HepG2 (cell line): ENCODE measurements around the gene DPH2. TPM values are rescaled to one million over a fixed set of nuclear protein-coding genes. Genes with fewer than 3 reads are reported as not detected.
A peak's percentile ranks its signal among the peaks of the same experiment; 100 is the strongest.

ENCODE experiments used
- AFF4 ChIP-seq: sonication (generic); formaldehyde crosslinking; IDR thresholded peaks from 2 replicates; pipeline ENCODE4 v1.4.0; 2020; ENCODE audit warnings: missing genetic modification reagents
- CHD4 ChIP-seq: fragments of 200-600 bp; sonication (generic); IDR thresholded peaks from 2 replicates; pipeline ENCODE4 v1.7.0; 2017; ENCODE audit warnings: mild to moderate bottlenecking, low read length, borderline replicate concordance
- HDAC2 ChIP-seq: sonication (generic); formaldehyde crosslinking; IDR thresholded peaks from 2 replicates; pipeline ENCODE4 v1.4.0; 2020; ENCODE audit warnings: missing genetic modification reagents
- KAT8 ChIP-seq: IDR thresholded peaks from 2 replicates; pipeline ENCODE4 v1.6.1; 2016; ENCODE audit warnings: missing genetic modification reagents, missing compliant biosample characterization
- MED13 ChIP-seq: sonication (generic); formaldehyde crosslinking; IDR thresholded peaks from 2 replicates; pipeline ENCODE4 v1.5.0; 2020; ENCODE audit warnings: missing genetic modification reagents
- REST ChIP-seq, 2 experiments: IDR thresholded peaks; 2 replicates each; pipeline ENCODE4 v1.6.1; 2011 to 2012; ENCODE audit warnings: low read length in 2 of 2, borderline replicate concordance in 1 of 2, low read depth in 1 of 2, mild to moderate bottlenecking in 1 of 2, moderate library complexity in 1 of 2
- THRA ChIP-seq: sonication (generic); formaldehyde crosslinking; IDR thresholded peaks from 2 replicates; pipeline ENCODE4 v1.4.0; 2020; ENCODE audit warnings: missing genetic modification reagents, borderline replicate concordance
- ZEB1 ChIP-seq: IDR thresholded peaks from 2 replicates; pipeline ENCODE4 v1.6.1; 2012; ENCODE audit warnings: mild to moderate bottlenecking, low read depth, inconsistent platforms; ENCODE audit not compliant: insufficient replicate concordance
- ZHX1 ChIP-seq: sonication (generic); formaldehyde crosslinking; IDR thresholded peaks from 2 replicates; pipeline ENCODE4 v1.8.1; 2022; ENCODE audit warnings: low read depth, mild to moderate bottlenecking, missing genetic modification reagents
- ZNF3 ChIP-seq: IDR thresholded peaks from 2 replicates; pipeline ENCODE4 v1.7.0; 2017; ENCODE audit warnings: inconsistent platforms
- ZNF33A ChIP-seq: sonication (generic); formaldehyde crosslinking; IDR thresholded peaks from 2 replicates; pipeline ENCODE4 v1.5.1; 2020; ENCODE audit warnings: missing genetic modification reagents, mild to moderate bottlenecking, moderate library complexity, borderline replicate concordance
- ZNF441 ChIP-seq: sonication (generic); formaldehyde crosslinking; IDR thresholded peaks from 2 replicates; pipeline ENCODE4 v1.7.0; 2021; ENCODE audit warnings: missing genetic modification reagents, borderline replicate concordance
- ZNF678 ChIP-seq: sonication (generic); formaldehyde crosslinking; IDR thresholded peaks from 2 replicates; pipeline ENCODE4 v1.4.0; 2020; ENCODE audit warnings: mild to moderate bottlenecking, missing genetic modification reagents
- ZSCAN9 ChIP-seq: IDR thresholded peaks from 2 replicates; pipeline ENCODE4 v1.6.1; 2016; ENCODE audit warnings: borderline replicate concordance
- polyA plus RNA-seq, 8 experiments: library from polyadenylated mRNA; depleted of rRNA in 3 of 8; stranded (reverse) in 7 of 8; unstranded in 1 of 8; fragments of >200 nt; fragmentation: Illumina TruSeq in 4 of 8; extraction: Trizol in 4 of 8; gene quantifications; 2 replicates each; pipeline versions ENCODE4 v1.2.1 to v1.2.3, GENCODE V29; 2011 to 2016; ENCODE audit warnings: low read depth in 4 of 8, missing spikeins in 1 of 8, mixed read lengths in 1 of 8; ENCODE audit not compliant: insufficient read depth in 1 of 8
- total RNA-seq, 5 experiments: library from RNA; depleted of rRNA; stranded (reverse); fragments of >200 nt; fragmentation: Illumina TruSeq; extraction: Trizol; gene quantifications; 2 replicates each; pipeline ENCODE4 v1.2.3, GENCODE V29; 2016; ENCODE audit warnings: low read depth in 1 of 5

The DPH2 gene
- total and polyA plus RNA-seq, 2 of the 13 experiments (the other 11 are each of a cell fraction or from before 2014, with no cell fraction given) = 32.2 to 38.3 TPM

GRCh38 chr1:43991476-43992231, 21.8 kb downstream of the DPH2 start, which contains the start of gene CCDC24 (continued):
- TF ChIP-seq MED13 (CRISPR knock-in tag) (no peak), ZHX1 (CRISPR knock-in tag) (no peak), ZEB1 (no peak), ZNF3 (CRISPR knock-in tag) (no peak), ZNF678 (CRISPR knock-in tag) (no peak), KAT8 (peak; percentile 13; the same call in 1 of the 2 replicates), REST (IDR thresholded peaks at IDR 0.05; ENCODE audit: borderline replicate concordance in 1 of 2, low read depth in 1 of 2, low read length in 2 of 2) (no peak), ZNF441 (no peak), ZSCAN9 (no peak), THRA (CRISPR knock-in tag) (0 out of 2 replicates have a peak, but pooled peaks have one; percentile 11), AFF4 (CRISPR knock-in tag) (no peak), HDAC2 (CRISPR knock-in tag) (peak; percentile 14; the same call in 1 of the 2 replicates), ZNF33A (no peak), CHD4 (no peak)
